PC-3 (cell line): Measurements from ENCODE around the gene OSBPL9. TPM values are rescaled to one million over a fixed set of nuclear protein-coding genes. Genes with fewer than 3 reads are reported as not detected.

Experiments used
- ATAC-seq: fragments of 200-7000 bp; cut with Tn5 transposase; 2 replicates; pipeline ENCODE4 v1.9.1; 2020; ENCODE audit warnings: mild to moderate bottlenecking, moderate library complexity
- BruUV-seq: library from RNA; stranded (reverse); fragments of 400-500 nt; replicated peaks from 2 replicates; lab custom pipeline; 2021; lab: Mats Ljungman, UMichigan
- CTCF ChIA-PET: fragments of 300-600 bp; sonication (Branson Sonifier 250); formaldehyde crosslinking; loops from one replicate; lab custom pipeline; 2022; ENCODE audit warnings: antibody characterized with exemption; lab: Charles Lee
- POLR2A ChIA-PET: fragments of 300-600 bp; sonication (Branson Sonifier 250); formaldehyde crosslinking; loops from one replicate; lab custom pipeline; 2022; ENCODE audit warnings: antibody characterized with exemption; ENCODE audit not compliant: unreplicated experiment; lab: Charles Lee
- DNase-seq: peaks from one replicate; pipeline ENCODE4 v3.0.0-alpha.2; 2015
- H2AFZ ChIP-seq: fragments of 300-600 bp; sonication (generic); 2 replicates; pipeline ENCODE4 v1.6.0; 2016; ENCODE audit warnings: antibody characterized with exemption, low read length
- H3F3A ChIP-seq: fragments of 300-600 bp; sonication (generic); one replicate; pipeline ENCODE4 v1.6.0; 2017; ENCODE audit warnings: antibody characterized with exemption, low read length, control low read depth, mild to moderate bottlenecking; ENCODE audit not compliant: unreplicated experiment
- H3K27ac ChIP-seq: fragments of 300-600 bp; sonication (generic); 2 replicates; pipeline ENCODE4 v1.5.1; 2016; ENCODE audit warnings: mild to moderate bottlenecking, low read length
- H3K27me3 ChIP-seq: fragments of 300-600 bp; sonication (generic); 2 replicates; pipeline ENCODE4 v1.6.1; 2016; ENCODE audit warnings: low read length, mixed read lengths
- H3K36me3 ChIP-seq: fragments of 300-600 bp; sonication (generic); 2 replicates; pipeline ENCODE4 v1.6.1; 2016; ENCODE audit warnings: low read depth, mixed run types, low read length, mixed read lengths
- H3K4me1 ChIP-seq: fragments of 300-600 bp; sonication (generic); 2 replicates; pipeline ENCODE4 v1.5.1; 2016; ENCODE audit warnings: low read length; ENCODE audit not compliant: insufficient read depth
- H3K4me2 ChIP-seq: fragments of 300-600 bp; sonication (generic); 2 replicates; pipeline ENCODE4 v1.6.0; 2016; ENCODE audit warnings: low read length
- H3K4me3 ChIP-seq: fragments of 300-600 bp; sonication (generic); 2 replicates; pipeline ENCODE4 v1.5.1; 2016; ENCODE audit warnings: mild to moderate bottlenecking, low read length, mixed read lengths
- H3K79me2 ChIP-seq: fragments of 300-600 bp; sonication (generic); 2 replicates; pipeline ENCODE4 v1.6.1; 2017; ENCODE audit warnings: low read length, mixed read lengths
- H3K9ac ChIP-seq: fragments of 300-600 bp; sonication (generic); 2 replicates; pipeline ENCODE4 v1.6.0; 2016; ENCODE audit warnings: mild to moderate bottlenecking, low read length
- H3K9me2 ChIP-seq: fragments of 300-600 bp; sonication (generic); replicated peaks from 2 replicates; pipeline ENCODE4 v1.6.1; 2016; ENCODE audit warnings: mixed run types, low read length, mixed read lengths
- H3K9me3 ChIP-seq: fragments of 300-600 bp; sonication (generic); 2 replicates; pipeline ENCODE4 v1.6.1; 2016; ENCODE audit warnings: low read length, mixed read lengths
- H4K20me1 ChIP-seq: fragments of 300-600 bp; sonication (generic); 2 replicates; pipeline ENCODE4 v1.6.1; 2016; ENCODE audit warnings: low read length, mixed read lengths
- EZH2 ChIP-seq: fragments of 300-600 bp; sonication (generic); IDR thresholded peaks from one replicate; pipeline ENCODE4 v1.6.1; 2017; ENCODE audit warnings: antibody characterized with exemption, mild to moderate bottlenecking, low read length; ENCODE audit not compliant: unreplicated experiment
- EZH2phosphoT487 ChIP-seq: fragments of 300-600 bp; sonication (generic); IDR thresholded peaks from 2 replicates; pipeline ENCODE4 v1.6.1; 2018; ENCODE audit warnings: mild to moderate bottlenecking, antibody characterized with exemption, low read length, borderline replicate concordance
- intact Hi-C: fragments of 100-400 bp; cut with micrococcal nuclease; formaldehyde crosslinking; loops from 2 replicates; pipeline ENCODE4 v1.9.0; 2023
- total RNA-seq: library from RNA; depleted of rRNA; stranded (reverse); fragments of >200 nt; gene quantifications from 2 replicates; pipeline ENCODE4 v1.2.3, GENCODE V29; 2014
- TF ChIP-seq, protein P1 (sequence below): fragments of 300-600 bp; sonication (generic); conservative IDR thresholded peaks from 2 replicates; pipeline ENCODE4 v1.5.1; 2017; ENCODE audit warnings: antibody characterized with exemption, low read depth, mild to moderate bottlenecking, low read length

The OSBPL9 gene
- total RNA-seq, 1 experiment from 2014 or later = 74.7 TPM

DNA sequence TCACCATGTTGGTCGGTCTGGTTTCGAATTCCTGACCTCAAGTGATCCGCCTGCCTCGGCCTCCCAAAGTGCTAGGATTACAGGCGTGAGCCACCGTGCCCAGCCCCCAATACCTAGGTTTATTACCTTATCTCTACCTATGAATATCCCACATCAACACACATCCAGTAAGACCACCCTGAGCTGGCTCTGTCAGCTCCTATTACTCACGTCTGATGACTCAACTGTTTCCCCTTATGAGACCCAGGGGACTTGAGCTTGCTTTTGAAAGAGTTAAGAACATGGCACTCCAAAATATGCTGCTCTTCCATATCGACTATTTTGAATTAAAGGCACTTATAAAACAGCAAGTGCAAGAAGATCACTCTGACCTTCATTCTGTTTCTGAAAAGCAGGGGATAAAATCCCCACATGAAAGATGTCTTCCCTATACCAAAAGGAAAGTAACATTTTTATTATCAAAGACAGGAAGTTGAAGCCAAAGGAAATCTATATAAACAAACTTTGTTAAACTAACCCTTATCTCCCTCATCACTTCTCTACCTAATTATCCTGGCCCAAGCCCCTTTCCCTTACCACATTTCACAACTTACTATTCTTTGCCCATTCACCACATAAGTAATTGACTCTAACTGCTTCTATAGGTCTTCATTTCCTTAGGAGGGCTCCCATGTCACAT lies 41.3 kb upstream of the OSBPL9 start:
- Histone ChIP-seq H3K9ac (no peak overlapping the region), H2AFZ (no peak overlapping the region), H3K4me2 (no peak overlapping the region), H3K27me3 (no peaks in the 10 kb centered on the region), H3K4me1 (peaks cover 20% of the 10 kb centered on the region), H3K9me2 (no peaks in the 10 kb centered on the region), H3F3A (no peaks in the 10 kb centered on the region), H3K4me3 (no peak overlapping the region), H3K27ac (no peak overlapping the region), H3K9me3 (no peaks in the 10 kb centered on the region), H3K79me2 (no peaks in the 10 kb centered on the region), H4K20me1 (no peaks in the 10 kb centered on the region), H3K36me3 (no peaks in the 10 kb centered on the region)
- CTCF ChIA-PET = no interaction called here
- BruUV-seq = no TSS peak
- no peak for ATAC-seq
- TF ChIP-seq EZH2 = no peak
- no peak for TF ChIP-seq EZH2phosphoT487
- TF ChIP-seq, protein P1, sequence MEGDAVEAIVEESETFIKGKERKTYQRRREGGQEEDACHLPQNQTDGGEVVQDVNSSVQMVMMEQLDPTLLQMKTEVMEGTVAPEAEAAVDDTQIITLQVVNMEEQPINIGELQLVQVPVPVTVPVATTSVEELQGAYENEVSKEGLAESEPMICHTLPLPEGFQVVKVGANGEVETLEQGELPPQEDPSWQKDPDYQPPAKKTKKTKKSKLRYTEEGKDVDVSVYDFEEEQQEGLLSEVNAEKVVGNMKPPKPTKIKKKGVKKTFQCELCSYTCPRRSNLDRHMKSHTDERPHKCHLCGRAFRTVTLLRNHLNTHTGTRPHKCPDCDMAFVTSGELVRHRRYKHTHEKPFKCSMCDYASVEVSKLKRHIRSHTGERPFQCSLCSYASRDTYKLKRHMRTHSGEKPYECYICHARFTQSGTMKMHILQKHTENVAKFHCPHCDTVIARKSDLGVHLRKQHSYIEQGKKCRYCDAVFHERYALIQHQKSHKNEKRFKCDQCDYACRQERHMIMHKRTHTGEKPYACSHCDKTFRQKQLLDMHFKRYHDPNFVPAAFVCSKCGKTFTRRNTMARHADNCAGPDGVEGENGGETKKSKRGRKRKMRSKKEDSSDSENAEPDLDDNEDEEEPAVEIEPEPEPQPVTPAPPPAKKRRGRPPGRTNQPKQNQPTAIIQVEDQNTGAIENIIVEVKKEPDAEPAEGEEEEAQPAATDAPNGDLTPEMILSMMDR = no peak
- intact Hi-C loops = no loop called here
- no peak for DNase-seq
- POLR2A ChIA-PET = no interaction called here

DNA sequence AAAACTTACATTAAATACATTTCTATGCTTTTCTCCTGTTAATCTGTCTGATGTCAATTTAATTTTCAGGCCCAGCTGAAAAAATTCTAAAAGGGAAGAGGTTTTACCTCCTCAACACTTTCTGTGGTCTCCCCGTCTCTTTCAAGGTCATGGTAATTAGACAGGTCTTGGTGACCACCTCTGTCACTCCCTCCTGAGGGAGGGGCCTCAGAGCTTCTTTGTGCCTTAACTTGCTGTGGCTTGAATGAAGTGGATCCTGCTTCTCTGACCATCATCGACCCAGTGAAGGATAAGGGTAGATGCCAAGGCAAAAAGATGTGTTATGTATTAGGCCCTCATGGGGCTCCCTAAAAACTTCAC lies 40.8 kb upstream of the OSBPL9 start:
- DNase-seq (no peak), ATAC-seq (no peak)
- ChIA-PET POLR2A (no interaction called here), CTCF (no interaction called here)
- TF ChIP-seq EZH2 = no peak
- TF ChIP-seq EZH2phosphoT487 = no peak
- TF ChIP-seq, protein P1 = no peak
- no peaks in the 10 kb centered on the region for H4K20me1 ChIP-seq
- H2AFZ ChIP-seq = no peak overlapping the region
- no peak overlapping the region for H3K4me3 ChIP-seq
- no peak overlapping the region for H3K4me2 ChIP-seq
- no peaks in the 10 kb centered on the region for H3F3A ChIP-seq
- no TSS peak for BruUV-seq
- H3K9ac ChIP-seq = no peak overlapping the region
- no peak overlapping the region for H3K27ac ChIP-seq
- no peaks in the 10 kb centered on the region for H3K79me2 ChIP-seq
- H3K9me3 ChIP-seq = no peaks in the 10 kb centered on the region
- H3K4me1 ChIP-seq = peaks cover 15% of the 10 kb centered on the region
- H3K9me2 ChIP-seq = no peaks in the 10 kb centered on the region
- no peaks in the 10 kb centered on the region for H3K36me3 ChIP-seq
- H3K27me3 ChIP-seq = no peaks in the 10 kb centered on the region
- intact Hi-C loops = no loop called here

DNA sequence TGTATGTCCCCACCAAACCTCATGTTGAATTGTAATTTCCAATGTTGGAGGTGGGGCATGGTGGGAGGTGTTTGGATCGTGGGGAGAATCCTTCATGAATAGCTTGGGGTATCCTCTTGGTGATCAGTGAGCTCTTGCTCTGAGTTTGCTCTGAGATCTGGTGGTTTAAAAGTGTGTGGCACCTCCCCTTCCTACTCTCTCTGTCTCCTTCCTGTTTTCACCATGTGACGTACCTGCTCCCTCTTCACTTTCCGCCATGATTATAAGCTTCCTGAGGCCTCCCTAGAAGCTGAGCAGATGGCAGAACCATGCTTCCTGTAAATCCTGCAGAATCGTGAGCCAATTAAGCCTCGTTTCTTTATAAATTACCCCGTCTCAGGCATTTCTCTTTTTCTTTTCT lies 40.0 kb upstream of the OSBPL9 start:
- no peaks in the 10 kb centered on the region for H3F3A ChIP-seq
- H3K36me3 ChIP-seq = no peaks in the 10 kb centered on the region
- H3K9me2 ChIP-seq = no peaks in the 10 kb centered on the region
- no TSS peak for BruUV-seq
- ATAC-seq (no peak), DNase-seq (no peak)
- no peak overlapping the region for H3K4me2 ChIP-seq
- no peak overlapping the region for H2AFZ ChIP-seq
- H3K4me1 ChIP-seq = peaks cover 9% of the 10 kb centered on the region; the same call in 1 of the 2 replicates
- no peak for TF ChIP-seq EZH2phosphoT487
- TF ChIP-seq, protein P1 = no peak
- no peak overlapping the region for H3K4me3 ChIP-seq
- H3K79me2 ChIP-seq = no peaks in the 10 kb centered on the region
- intact Hi-C loops = no loop called here
- ChIA-PET POLR2A (no interaction called here), CTCF (no interaction called here)
- H4K20me1 ChIP-seq = no peaks in the 10 kb centered on the region
- H3K9me3 ChIP-seq = no peaks in the 10 kb centered on the region
- no peak overlapping the region for H3K9ac ChIP-seq
- no peak overlapping the region for H3K27ac ChIP-seq
- no peaks in the 10 kb centered on the region for H3K27me3 ChIP-seq
